Measurements from ENCODE around the gene IQGAP1.
"Not testable (repeated sequence)": the region's sequence is repeated elsewhere in the genome, so short reads cannot be mapped to it uniquely, and the experiment has no call there.

IQGAP1 gene

GRCh38 chr15:90524018-90524803 lies 136.2 kb downstream of the IQGAP1 start:
- peak; percentile 26; the same call in 1 of the 2 replicates for TF ChIP-seq PRDM1 (tag by site-specific recombination; IDR thresholded peaks at IDR 0.05)
- POLR2A ChIA-PET; H3K9me3 ChIP-seq (ENCODE audit: control insufficient read depth, insufficient read depth, low read depth, low read length); H3K36me3 ChIP-seq (ENCODE audit: control insufficient read depth in 2 of 2, insufficient read depth in 1 of 2, low read length in 2 of 2); H3K27ac ChIP-seq (ENCODE audit: extremely low read depth, low read depth, low read length); H3K4me1 ChIP-seq (ENCODE audit: control insufficient read depth, insufficient read depth, low read length); H3K4me3 ChIP-seq (ENCODE audit: low read depth, low read length): not testable (repeated sequence)
- CTCF ChIA-PET, result interaction anchor here (0.6 kb wide), 2 partner anchors 126 to 1166 kb away, joined by 6 to 7 read pairs; no protein-coding TSS in a partner anchor

DNA sequence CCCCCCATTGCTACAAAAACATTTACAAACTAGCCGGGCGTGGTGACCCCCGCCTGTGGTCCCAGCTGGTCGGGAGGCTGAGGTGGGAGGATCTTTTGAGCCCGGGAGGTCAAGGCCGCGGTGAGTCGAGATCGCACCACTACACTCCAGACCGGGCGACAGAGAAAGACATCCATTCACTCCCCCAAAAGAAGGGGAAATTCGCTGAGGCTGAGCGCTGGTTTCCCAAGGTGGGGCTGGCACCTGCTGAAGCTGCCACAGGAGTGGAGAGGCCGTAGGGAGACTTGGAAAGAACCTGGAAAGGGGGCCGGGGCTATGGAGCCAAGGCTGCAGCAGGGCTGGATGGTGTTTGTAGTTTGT lies 140.9 kb downstream of the IQGAP1 start:
- POLR2A ChIA-PET, result interaction anchor here (0.5 to 1.0 kb wide), 5 partner anchors 8 to 508 kb away, joined by 3 to 6 read pairs (median 4); no protein-coding TSS in a partner anchor
- CTCF ChIA-PET, result interaction anchor here (0.7 to 0.8 kb wide), 4 partner anchors 14 to 227 kb away, joined by 3 to 4 read pairs (median 4); no protein-coding TSS in a partner anchor

GRCh38 chr15:90529371-90530249 lies 141.6 kb downstream of the IQGAP1 start, which contains the start of gene CRTC3:
TSS of gene CRTC3 (plus strand) at chr15:90529923. CDS start at chr15:90530072, 149 bp downstream.
- peaks cover 9% of the 10 kb centered on the region for H3K4me1 ChIP-seq (ENCODE audit: control insufficient read depth, insufficient read depth, low read length)
- CTCF ChIA-PET, result interaction anchor here (0.5 to 1.0 kb wide), 7 partner anchors 13 to 228 kb away, joined by 3 to 4 read pairs (median 4); no protein-coding TSS in a partner anchor
- peak within 1 kb of the TSS; percentile 81 for H3K4me3 ChIP-seq (ENCODE audit: low read depth, low read length)
- no peaks in the 10 kb centered on the region for H3K9me3 ChIP-seq (ENCODE audit: control insufficient read depth, insufficient read depth, low read depth, low read length)
- POLR2A ChIA-PET, result interaction anchor here (0.5 to 2.5 kb wide), 7 partner anchors 8 to 507 kb away, joined by 3 to 9 read pairs (median 4); partner anchors contain the start of gene IQGAP1
- H3K36me3 ChIP-seq (ENCODE audit: control insufficient read depth in 2 of 2, insufficient read depth in 1 of 2, low read length in 2 of 2), result no peaks in the 10 kb centered on the region
- peak within 1 kb of the TSS; percentile 96 for H3K27ac ChIP-seq (ENCODE audit: extremely low read depth, low read depth, low read length)
- TF ChIP-seq KLF16 (tag by site-specific recombination; IDR thresholded peaks at IDR 0.05), result 0 out of 2 replicates have a peak, but pooled peaks have one; percentile 21
- no peak for TF ChIP-seq ZNF121 (tag by site-specific recombination; IDR thresholded peaks at IDR 0.05)
- TF ChIP-seq ZNF530 (tag by site-specific recombination; IDR thresholded peaks at IDR 0.05; ENCODE audit: low read depth), result no peak
- no peak for TF ChIP-seq GFI1B (tag by site-specific recombination; IDR thresholded peaks at IDR 0.05)
- TF ChIP-seq ZNF677 (tag by site-specific recombination; IDR thresholded peaks at IDR 0.05), result no peak
- TF ChIP-seq ZBTB20 (tag by site-specific recombination; IDR thresholded peaks at IDR 0.05), result peak; percentile 75
- TF ChIP-seq, protein P1, sequence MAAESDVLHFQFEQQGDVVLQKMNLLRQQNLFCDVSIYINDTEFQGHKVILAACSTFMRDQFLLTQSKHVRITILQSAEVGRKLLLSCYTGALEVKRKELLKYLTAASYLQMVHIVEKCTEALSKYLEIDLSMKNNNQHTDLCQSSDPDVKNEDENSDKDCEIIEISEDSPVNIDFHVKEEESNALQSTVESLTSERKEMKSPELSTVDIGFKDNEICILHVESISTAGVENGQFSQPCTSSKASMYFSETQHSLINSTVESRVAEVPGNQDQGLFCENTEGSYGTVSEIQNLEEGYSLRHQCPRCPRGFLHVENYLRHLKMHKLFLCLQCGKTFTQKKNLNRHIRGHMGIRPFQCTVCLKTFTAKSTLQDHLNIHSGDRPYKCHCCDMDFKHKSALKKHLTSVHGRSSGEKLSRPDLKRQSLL (tag by site-specific recombination; IDR thresholded peaks at IDR 0.05), result no peak
- no peak for TF ChIP-seq ZNF514 (tag by site-specific recombination; IDR thresholded peaks at IDR 0.05)
- no peak for TF ChIP-seq ZSCAN16 (tag by site-specific recombination; IDR thresholded peaks at IDR 0.05)
- no peak for TF ChIP-seq MZF1 (tag by site-specific recombination; IDR thresholded peaks at IDR 0.05; ENCODE audit: borderline replicate concordance)
- TF ChIP-seq ZNF629 (tag by site-specific recombination; IDR thresholded peaks at IDR 0.05), result peak; percentile 36; the same call in 1 of the 2 replicates
- no peak for TF ChIP-seq WT1 (tag by site-specific recombination; IDR thresholded peaks at IDR 0.05)
- TF ChIP-seq, protein P2, sequence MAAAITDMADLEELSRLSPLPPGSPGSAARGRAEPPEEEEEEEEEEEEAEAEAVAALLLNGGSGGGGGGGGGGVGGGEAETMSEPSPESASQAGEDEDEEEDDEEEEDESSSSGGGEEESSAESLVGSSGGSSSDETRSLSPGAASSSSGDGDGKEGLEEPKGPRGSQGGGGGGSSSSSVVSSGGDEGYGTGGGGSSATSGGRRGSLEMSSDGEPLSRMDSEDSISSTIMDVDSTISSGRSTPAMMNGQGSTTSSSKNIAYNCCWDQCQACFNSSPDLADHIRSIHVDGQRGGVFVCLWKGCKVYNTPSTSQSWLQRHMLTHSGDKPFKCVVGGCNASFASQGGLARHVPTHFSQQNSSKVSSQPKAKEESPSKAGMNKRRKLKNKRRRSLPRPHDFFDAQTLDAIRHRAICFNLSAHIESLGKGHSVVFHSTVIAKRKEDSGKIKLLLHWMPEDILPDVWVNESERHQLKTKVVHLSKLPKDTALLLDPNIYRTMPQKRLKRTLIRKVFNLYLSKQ (tag by site-specific recombination; IDR thresholded peaks at IDR 0.05; ENCODE audit: borderline replicate concordance), result no peak
- 0 out of 2 replicates have a peak, but pooled peaks have one; percentile 16 for TF ChIP-seq ZNF76 (tag by site-specific recombination; IDR thresholded peaks at IDR 0.05; ENCODE audit: borderline replicate concordance, low read depth)
- TF ChIP-seq ZNF221 (tag by site-specific recombination; IDR thresholded peaks at IDR 0.05; ENCODE audit: borderline replicate concordance), result no peak
- TF ChIP-seq, protein P3, sequence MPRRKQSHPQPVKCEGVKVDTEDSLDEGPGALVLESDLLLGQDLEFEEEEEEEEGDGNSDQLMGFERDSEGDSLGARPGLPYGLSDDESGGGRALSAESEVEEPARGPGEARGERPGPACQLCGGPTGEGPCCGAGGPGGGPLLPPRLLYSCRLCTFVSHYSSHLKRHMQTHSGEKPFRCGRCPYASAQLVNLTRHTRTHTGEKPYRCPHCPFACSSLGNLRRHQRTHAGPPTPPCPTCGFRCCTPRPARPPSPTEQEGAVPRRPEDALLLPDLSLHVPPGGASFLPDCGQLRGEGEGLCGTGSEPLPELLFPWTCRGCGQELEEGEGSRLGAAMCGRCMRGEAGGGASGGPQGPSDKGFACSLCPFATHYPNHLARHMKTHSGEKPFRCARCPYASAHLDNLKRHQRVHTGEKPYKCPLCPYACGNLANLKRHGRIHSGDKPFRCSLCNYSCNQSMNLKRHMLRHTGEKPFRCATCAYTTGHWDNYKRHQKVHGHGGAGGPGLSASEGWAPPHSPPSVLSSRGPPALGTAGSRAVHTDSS (tag by site-specific recombination; IDR thresholded peaks at IDR 0.05), result no peak
- TF ChIP-seq ZNF202 (tag by site-specific recombination; IDR thresholded peaks at IDR 0.05; ENCODE audit: borderline replicate concordance), result no peak
- TF ChIP-seq ZNF292 (tag by site-specific recombination; IDR thresholded peaks at IDR 0.05; ENCODE audit: borderline replicate concordance, low read depth), result no peak
- peak; percentile 63; the same call in 1 of the 2 replicates for TF ChIP-seq ZXDB (tag by site-specific recombination; IDR thresholded peaks at IDR 0.05)

More for the DNA sequence above, 140.9 kb downstream of the IQGAP1 start:
- Histone ChIP-seq H3K36me3 (ENCODE audit: control insufficient read depth in 2 of 2, insufficient read depth in 1 of 2, low read length in 2 of 2) (no peaks in the 10 kb centered on the region), H3K27ac (ENCODE audit: extremely low read depth, low read depth, low read length) (peak overlapping the region; percentile 96), H3K4me3 (ENCODE audit: low read depth, low read length) (peak overlapping the region; percentile 81), H3K9me3 (ENCODE audit: control insufficient read depth, insufficient read depth, low read depth, low read length) (no peaks in the 10 kb centered on the region), H3K4me1 (ENCODE audit: control insufficient read depth, insufficient read depth, low read length) (peaks cover 9% of the 10 kb centered on the region)
- TF ChIP-seq, protein P1 (tag by site-specific recombination; IDR thresholded peaks at IDR 0.05), result peak; percentile 54; the same call in 1 of the 2 replicates
- TF ChIP-seq ZNF777 (tag by site-specific recombination; IDR thresholded peaks at IDR 0.05; ENCODE audit: borderline replicate concordance), result no peak
- peak; percentile 50 for TF ChIP-seq KLF1 (tag by site-specific recombination; IDR thresholded peaks at IDR 0.05)

All from HEK293 (cell line).